ENCODE measurements around the gene MYZAP.

DNA sequence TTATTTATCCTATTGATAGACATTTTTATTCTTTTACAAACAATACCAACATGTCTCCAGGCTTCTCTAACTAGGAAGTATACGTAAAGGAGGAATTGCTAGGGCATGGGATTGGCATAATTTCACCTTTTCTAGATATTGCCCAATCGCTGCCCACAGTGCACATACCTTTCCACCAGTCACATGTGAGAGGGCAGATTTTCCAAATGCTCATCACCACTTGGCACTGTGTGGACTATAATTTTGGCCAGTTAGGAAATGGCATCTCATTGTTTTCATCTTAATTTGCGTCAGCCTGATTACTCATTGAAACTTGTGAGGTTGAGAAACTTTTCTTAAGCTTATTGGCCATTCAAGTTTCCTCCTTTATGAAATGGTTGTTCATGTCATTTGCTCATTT lies 57.4 kb downstream of the MYZAP start:
- TF ChIP-seq, protein P1, sequence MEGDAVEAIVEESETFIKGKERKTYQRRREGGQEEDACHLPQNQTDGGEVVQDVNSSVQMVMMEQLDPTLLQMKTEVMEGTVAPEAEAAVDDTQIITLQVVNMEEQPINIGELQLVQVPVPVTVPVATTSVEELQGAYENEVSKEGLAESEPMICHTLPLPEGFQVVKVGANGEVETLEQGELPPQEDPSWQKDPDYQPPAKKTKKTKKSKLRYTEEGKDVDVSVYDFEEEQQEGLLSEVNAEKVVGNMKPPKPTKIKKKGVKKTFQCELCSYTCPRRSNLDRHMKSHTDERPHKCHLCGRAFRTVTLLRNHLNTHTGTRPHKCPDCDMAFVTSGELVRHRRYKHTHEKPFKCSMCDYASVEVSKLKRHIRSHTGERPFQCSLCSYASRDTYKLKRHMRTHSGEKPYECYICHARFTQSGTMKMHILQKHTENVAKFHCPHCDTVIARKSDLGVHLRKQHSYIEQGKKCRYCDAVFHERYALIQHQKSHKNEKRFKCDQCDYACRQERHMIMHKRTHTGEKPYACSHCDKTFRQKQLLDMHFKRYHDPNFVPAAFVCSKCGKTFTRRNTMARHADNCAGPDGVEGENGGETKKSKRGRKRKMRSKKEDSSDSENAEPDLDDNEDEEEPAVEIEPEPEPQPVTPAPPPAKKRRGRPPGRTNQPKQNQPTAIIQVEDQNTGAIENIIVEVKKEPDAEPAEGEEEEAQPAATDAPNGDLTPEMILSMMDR (IDR thresholded peaks at IDR 0.05), result no peak
- TF ChIP-seq POLR2A (IDR thresholded peaks at IDR 0.05), result no peak
